Measurements from ENCODE around the gene ABCC1. TPM values are rescaled to one million over a fixed set of nuclear protein-coding genes. Genes with fewer than 3 reads are reported as not detected.
A peak's percentile ranks its signal among the peaks of the same experiment; 100 is the strongest.

Gene ABCC1
- total RNA-seq, 1 donor from 2014 or later = 38.7 TPM

DNA sequence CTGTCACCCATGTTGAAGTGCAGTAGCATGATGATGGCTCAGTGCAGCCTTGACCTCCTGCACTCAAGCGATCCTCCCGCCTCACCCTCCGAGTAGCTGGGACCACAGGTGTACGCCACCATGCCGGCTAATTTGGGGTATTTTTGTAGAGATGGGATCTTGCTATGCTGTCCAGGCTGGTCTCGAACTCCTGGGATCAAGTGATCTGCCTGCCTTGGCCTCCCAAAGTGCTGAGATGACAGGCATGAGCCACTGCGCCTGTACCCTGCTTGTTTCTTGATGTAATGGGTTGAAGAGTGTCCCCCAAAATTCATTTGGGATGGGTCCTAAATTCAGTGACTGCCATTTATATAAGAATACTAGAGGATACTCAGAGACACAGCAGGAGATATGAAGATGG is 216.7 kb downstream of the ABCC1 start:
- peaks cover 4% of the 10 kb centered on the region for H3K9me3 Mint-ChIP-seq
- H3K4me1 Mint-ChIP-seq = no peaks in the 10 kb centered on the region
- H3K36me3 Mint-ChIP-seq (ENCODE audit: low read depth) = no peaks in the 10 kb centered on the region
- no peak for TF ChIP-seq CTCF (conservative IDR thresholded peaks at IDR 0.05)
- no peak overlapping the region for H3K4me3 Mint-ChIP-seq
- H3K27ac Mint-ChIP-seq (ENCODE audit: unreplicated experiment) = no peak overlapping the region
- no peak for DNase-seq (ENCODE audit: low read depth, low spot score)
- no peaks in the 10 kb centered on the region for H3K27me3 Mint-ChIP-seq (ENCODE audit: low read depth)

GRCh38 chr16:16166949-16167348 is 217.5 kb downstream of the ABCC1 start:
- no peak for TF ChIP-seq CTCF (conservative IDR thresholded peaks at IDR 0.05)
- H3K9me3 Mint-ChIP-seq = peaks cover 4% of the 10 kb centered on the region
- H3K27ac Mint-ChIP-seq (ENCODE audit: unreplicated experiment) = peak overlapping the region; percentile 45
- H3K4me1 Mint-ChIP-seq = no peaks in the 10 kb centered on the region
- no peak for DNase-seq (ENCODE audit: low read depth, low spot score)
- H3K27me3 Mint-ChIP-seq (ENCODE audit: low read depth) = no peaks in the 10 kb centered on the region
- no peaks in the 10 kb centered on the region for H3K36me3 Mint-ChIP-seq (ENCODE audit: low read depth)
- H3K4me3 Mint-ChIP-seq = no peak overlapping the region

DNA sequence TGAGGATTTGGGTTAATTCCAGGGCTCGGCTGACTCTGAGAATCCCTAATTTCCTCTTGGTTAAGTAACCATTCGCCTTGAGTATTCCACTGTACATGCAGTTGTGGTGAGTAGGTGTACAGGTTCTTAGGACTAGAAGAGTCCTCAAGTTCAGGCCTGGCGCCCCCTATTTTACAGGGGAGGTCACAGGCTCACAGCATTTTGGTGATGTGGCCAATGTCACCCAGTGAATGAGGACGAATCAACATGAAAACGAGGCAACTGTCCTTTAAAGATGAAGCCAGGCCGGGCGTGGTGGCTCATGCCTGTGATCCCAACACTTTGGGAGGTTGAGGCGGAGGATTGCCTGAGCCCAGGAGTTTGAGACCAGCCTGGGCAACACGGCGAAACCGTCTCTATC is 218.5 kb downstream of the ABCC1 start:
- no peak overlapping the region for H3K4me3 Mint-ChIP-seq
- H3K27ac Mint-ChIP-seq (ENCODE audit: unreplicated experiment) = no peak overlapping the region
- H3K36me3 Mint-ChIP-seq (ENCODE audit: low read depth) = no peaks in the 10 kb centered on the region
- H3K4me1 Mint-ChIP-seq = no peaks in the 10 kb centered on the region
- no peak for TF ChIP-seq CTCF (conservative IDR thresholded peaks at IDR 0.05)
- H3K27me3 Mint-ChIP-seq (ENCODE audit: low read depth) = no peaks in the 10 kb centered on the region
- peaks cover 4% of the 10 kb centered on the region for H3K9me3 Mint-ChIP-seq
- no peak for DNase-seq (ENCODE audit: low read depth, low spot score)

GRCh38 chr16:16168431-16168830 is 219.0 kb downstream of the ABCC1 start:
- Mint-ChIP-seq H3K36me3 (ENCODE audit: low read depth) (no peaks in the 10 kb centered on the region), H3K4me1 (no peaks in the 10 kb centered on the region), H3K9me3 (peaks cover 4% of the 10 kb centered on the region), H3K27me3 (ENCODE audit: low read depth) (no peaks in the 10 kb centered on the region), H3K27ac (ENCODE audit: unreplicated experiment) (no peak overlapping the region), H3K4me3 (no peak overlapping the region)
- DNase-seq (ENCODE audit: low read depth, low spot score) = no peak
- TF ChIP-seq CTCF (conservative IDR thresholded peaks at IDR 0.05) = no peak

GRCh38 chr16:16169615-16170014 is 220.2 kb downstream of the ABCC1 start:
- no peak for TF ChIP-seq CTCF (conservative IDR thresholded peaks at IDR 0.05)
- Mint-ChIP-seq H3K27ac (ENCODE audit: unreplicated experiment) (no peak overlapping the region), H3K36me3 (ENCODE audit: low read depth) (no peaks in the 10 kb centered on the region), H3K9me3 (peaks cover under 1% of the 10 kb centered on the region), H3K4me1 (no peaks in the 10 kb centered on the region), H3K4me3 (no peak overlapping the region), H3K27me3 (ENCODE audit: low read depth) (no peaks in the 10 kb centered on the region)
- no peak for DNase-seq (ENCODE audit: low read depth, low spot score)

Data from neural crest cell (in vitro differentiated cells).